ENCODE measurements around the gene PKDREJ.

DNA sequence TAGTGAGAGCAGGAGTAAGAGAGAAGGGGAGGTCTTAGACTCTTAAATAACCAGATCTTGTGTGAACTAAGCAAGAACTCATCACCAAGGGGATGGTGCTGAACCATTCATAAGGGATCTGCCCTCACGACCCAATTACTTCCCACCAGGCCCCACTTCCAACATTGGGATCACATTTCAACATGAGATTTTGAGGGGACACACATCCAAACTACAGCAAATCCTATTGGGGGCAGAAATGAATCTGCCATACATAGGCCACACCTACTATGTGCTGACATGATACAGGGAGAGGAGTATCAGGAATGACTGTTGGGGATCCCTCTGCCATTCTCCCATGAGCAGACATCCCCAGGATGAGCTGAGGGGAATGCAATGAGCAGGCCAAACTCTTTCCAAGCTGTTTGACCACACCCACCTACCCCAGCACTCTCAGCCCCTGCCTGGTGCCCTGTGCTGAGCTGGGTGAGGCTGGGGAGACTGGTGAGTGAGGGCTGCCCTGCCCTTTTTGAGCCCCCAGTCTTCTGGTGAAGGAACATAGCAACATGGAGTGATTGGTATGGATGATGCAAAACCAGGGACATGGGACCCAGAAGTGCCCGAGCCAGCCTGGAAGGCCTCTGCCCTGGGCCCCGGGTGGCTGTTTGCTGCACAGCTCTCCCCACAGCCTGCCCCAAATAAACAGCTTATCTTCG, 32.3 kb upstream of the PKDREJ start:
- no peak for TF ChIP-seq STAT1 (IDR thresholded peaks at IDR 0.05; ENCODE audit: unreplicated experiment)
- TF ChIP-seq, protein P1, sequence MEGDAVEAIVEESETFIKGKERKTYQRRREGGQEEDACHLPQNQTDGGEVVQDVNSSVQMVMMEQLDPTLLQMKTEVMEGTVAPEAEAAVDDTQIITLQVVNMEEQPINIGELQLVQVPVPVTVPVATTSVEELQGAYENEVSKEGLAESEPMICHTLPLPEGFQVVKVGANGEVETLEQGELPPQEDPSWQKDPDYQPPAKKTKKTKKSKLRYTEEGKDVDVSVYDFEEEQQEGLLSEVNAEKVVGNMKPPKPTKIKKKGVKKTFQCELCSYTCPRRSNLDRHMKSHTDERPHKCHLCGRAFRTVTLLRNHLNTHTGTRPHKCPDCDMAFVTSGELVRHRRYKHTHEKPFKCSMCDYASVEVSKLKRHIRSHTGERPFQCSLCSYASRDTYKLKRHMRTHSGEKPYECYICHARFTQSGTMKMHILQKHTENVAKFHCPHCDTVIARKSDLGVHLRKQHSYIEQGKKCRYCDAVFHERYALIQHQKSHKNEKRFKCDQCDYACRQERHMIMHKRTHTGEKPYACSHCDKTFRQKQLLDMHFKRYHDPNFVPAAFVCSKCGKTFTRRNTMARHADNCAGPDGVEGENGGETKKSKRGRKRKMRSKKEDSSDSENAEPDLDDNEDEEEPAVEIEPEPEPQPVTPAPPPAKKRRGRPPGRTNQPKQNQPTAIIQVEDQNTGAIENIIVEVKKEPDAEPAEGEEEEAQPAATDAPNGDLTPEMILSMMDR (conservative IDR thresholded peaks at IDR 0.05; ENCODE audit: low read depth in 2 of 2), result no peak
- peak; percentile 22; the same call in 1 of the 2 replicates for TF ChIP-seq POLR2AphosphoS5 (IDR thresholded peaks at IDR 0.05; ENCODE audit: low read depth)

Data from GM23338 (cell line).